Measurements from ENCODE around the gene GIT2. TPM values are rescaled to one million over a fixed set of nuclear protein-coding genes. Genes with fewer than 3 reads are reported as not detected.

Gene GIT2
- total and polyA plus RNA-seq, 2 donors (not counting 1 experiment from before 2014, with no cell fraction given) = 75.2 to 163 TPM

GRCh38 chr12:109946913-109947312 lies 49.3 kb downstream of the GIT2 start:
- H2AFZ ChIP-seq (ENCODE audit: insufficient read depth, low read depth, low read length, poor library complexity, severe bottlenecking) = no peak overlapping the region
- peaks cover 26% of the 10 kb centered on the region for H3K4me1 Mint-ChIP-seq
- DNase-seq = no peak
- no peak for ATAC-seq (ENCODE audit: low read depth)
- H3K4me3 Mint-ChIP-seq = no peak overlapping the region
- H4K20me1 ChIP-seq (ENCODE audit: control insufficient read depth, insufficient read depth, low read length, poor library complexity, severe bottlenecking) = no peaks in the 10 kb centered on the region
- H3K9me3 Mint-ChIP-seq (ENCODE audit: insufficient read depth) = no peaks in the 10 kb centered on the region
- H3K9ac ChIP-seq (ENCODE audit: low read length) = no peak overlapping the region
- H3K27me3 ChIP-seq (replicated peaks in 1 of 4; ENCODE audit: control extremely low read depth in 1 of 4, control insufficient read depth in 3 of 4, insufficient read depth in 4 of 4, low read length in 3 of 4) = no peaks in the 10 kb centered on the region
- TF ChIP-seq CTCF (IDR thresholded peaks at IDR 0.05) = no peak
- no peak for TF ChIP-seq EZH2 (IDR thresholded peaks at IDR 0.05; ENCODE audit: borderline replicate concordance, insufficient read depth, low read depth, low read length, poor library complexity, severe bottlenecking)
- peaks cover 28 to 66% of the 10 kb centered on the region in 2 experiments for H3K36me3 ChIP-seq (replicated peaks in 1 of 2; ENCODE audit: control extremely low read depth in 1 of 2, control insufficient read depth in 1 of 2, extremely low read depth in 1 of 2, insufficient read depth in 2 of 2, low read length in 1 of 2)
- intact Hi-C loops (cut with micrococcal nuclease) = no loop called here
- peak overlapping the region; percentile 69 for H3K27ac Mint-ChIP-seq
- ChIA-PET CTCF (interaction anchor here (1.2 to 1.3 kb wide), 2 partner anchors 19 to 93 kb away, joined by 3 to 6 read pairs; no protein-coding TSS in a partner anchor), POLR2A (interaction anchor here (1.2 kb wide), 1 partner anchor 485 kb away, joined by 5 read pairs; no protein-coding TSS in a partner anchor)
- no peak overlapping the region for H3K4me3 ChIP-seq (ENCODE audit: control extremely low read depth in 1 of 5, extremely low read depth in 1 of 5, insufficient read depth in 1 of 5, low read depth in 2 of 5, low read length in 4 of 5)
- H3K27me3 Mint-ChIP-seq = no peaks in the 10 kb centered on the region
- 100% methylated on average over 7 of the region's 9 CpGs for WGBS (ENCODE audit: insufficient coverage)
- peaks cover 15 to 16% of the 10 kb centered on the region in 2 donors for H3K4me1 ChIP-seq (ENCODE audit: control insufficient read depth in 2 of 2, insufficient read depth in 2 of 2, low read length in 2 of 2)
- H3K9me3 ChIP-seq (ENCODE audit: control extremely low read depth in 1 of 3, control insufficient read depth in 2 of 3, insufficient read depth in 1 of 3, low read length in 2 of 3) = no peaks in the 10 kb centered on the region
- H3K4me2 ChIP-seq (replicated peaks; ENCODE audit: low read depth, low read length, poor library complexity, severe bottlenecking) = peak overlapping the region; percentile 20
- peak overlapping the region in 1 of 2 donors; percentile 61 for H3K27ac ChIP-seq (ENCODE audit: low read length in 2 of 2)
- H3K79me2 ChIP-seq (ENCODE audit: control insufficient read depth, insufficient read depth, low read length) = no peaks in the 10 kb centered on the region

- no peak overlapping the region for H3K4me3 ChIP-seq (ENCODE audit: control extremely low read depth in 1 of 5, extremely low read depth in 1 of 5, insufficient read depth in 1 of 5, low read depth in 2 of 5, low read length in 4 of 5)
- no peak overlapping the region for H3K4me3 Mint-ChIP-seq
- DNase-seq (no peak), ATAC-seq (ENCODE audit: low read depth) (no peak)
- no peaks in the 10 kb centered on the region for H3K27me3 ChIP-seq (replicated peaks in 1 of 4; ENCODE audit: control extremely low read depth in 1 of 4, control insufficient read depth in 3 of 4, insufficient read depth in 4 of 4, low read length in 3 of 4)
- peaks cover 19% of the 10 kb centered on the region in 2 donors for H3K4me1 ChIP-seq (ENCODE audit: control insufficient read depth in 2 of 2, insufficient read depth in 2 of 2, low read length in 2 of 2)
- H3K9me3 ChIP-seq (ENCODE audit: control extremely low read depth in 1 of 3, control insufficient read depth in 2 of 3, insufficient read depth in 1 of 3, low read length in 2 of 3) = no peaks in the 10 kb centered on the region
- WGBS (ENCODE audit: insufficient coverage) = 21% methylated on average over 3 of the region's 5 CpGs
- H3K27ac Mint-ChIP-seq = no peak overlapping the region
- intact Hi-C loops (cut with micrococcal nuclease) = no loop called here
- peaks cover 26% of the 10 kb centered on the region for H3K4me1 Mint-ChIP-seq
- no peaks in the 10 kb centered on the region for H4K20me1 ChIP-seq (ENCODE audit: control insufficient read depth, insufficient read depth, low read length, poor library complexity, severe bottlenecking)
- no peaks in the 10 kb centered on the region for H3K27me3 Mint-ChIP-seq
- H3K9me3 Mint-ChIP-seq (ENCODE audit: insufficient read depth) = no peaks in the 10 kb centered on the region
- ChIA-PET POLR2A (no interaction called here), CTCF (interaction anchor here (1.2 kb wide), 1 partner anchor 18 kb away, joined by 3 read pairs; no protein-coding TSS in a partner anchor)
- TF ChIP-seq CTCF (IDR thresholded peaks at IDR 0.05) (no peak), EZH2 (IDR thresholded peaks at IDR 0.05; ENCODE audit: borderline replicate concordance, insufficient read depth, low read depth, low read length, poor library complexity, severe bottlenecking) (no peak)
- no peaks in the 10 kb centered on the region for H3K79me2 ChIP-seq (ENCODE audit: control insufficient read depth, insufficient read depth, low read length)
- peak overlapping the region; percentile 18 for H3K4me2 ChIP-seq (replicated peaks; ENCODE audit: low read depth, low read length, poor library complexity, severe bottlenecking)
- H3K27ac ChIP-seq (ENCODE audit: low read length in 2 of 2) = peak overlapping the region in 1 of 2 donors; percentile 61
- H3K36me3 ChIP-seq (replicated peaks in 1 of 2; ENCODE audit: control extremely low read depth in 1 of 2, control insufficient read depth in 1 of 2, extremely low read depth in 1 of 2, insufficient read depth in 2 of 2, low read length in 1 of 2) = peaks cover 27 to 62% of the 10 kb centered on the region in 2 experiments
- H2AFZ ChIP-seq (ENCODE audit: insufficient read depth, low read depth, low read length, poor library complexity, severe bottlenecking) = no peak overlapping the region
- H3K9ac ChIP-seq (ENCODE audit: low read length) = no peak overlapping the region
These were observed 49.7 kb downstream of the GIT2 start for GRCh38 chr12:109946505-109946904.

Measured in B cell (primary cell).